Sigmoid colon (tissue), 7 donors: ENCODE data around the gene LUC7L3. TPM values are rescaled to one million over a fixed set of nuclear protein-coding genes. Genes with fewer than 3 reads are reported as not detected.

ENCODE experiments used
- DNase-seq: peaks from one replicate; pipeline ENCODE4 v3.0.0-alpha.2; 2019
- H3K27ac ChIP-seq, 4 donors: fragments of 200-600 bp; sonication (generic); one replicate each; pipeline ENCODE4 v1.5.1; 2016 to 2019; ENCODE audit warnings: mild to moderate bottlenecking in 1 of 4
- H3K27me3 ChIP-seq, 3 donors: fragments of 200-600 bp; sonication (generic); one replicate each; pipeline ENCODE4 v1.5.1; 2019; ENCODE audit warnings: mild to moderate bottlenecking in 1 of 3
- H3K36me3 ChIP-seq, 4 donors: fragments of 200-600 bp; sonication (generic); one replicate each; pipeline ENCODE4 v1.5.1; 2016 to 2019
- H3K4me1 ChIP-seq, 4 donors: fragments of 200-600 bp; sonication (generic); one replicate each; pipeline ENCODE4 v1.5.1; 2017 to 2019
- H3K4me3 ChIP-seq, 4 donors: fragments of 200-600 bp; sonication (generic); one replicate each; pipeline ENCODE4 v1.5.1; 2017 to 2019; ENCODE audit warnings: mild to moderate bottlenecking in 2 of 4, moderate library complexity in 1 of 4
- H3K9me3 ChIP-seq, 4 donors: fragments of 200-600 bp in 3 of 4; sonication (generic) in 3 of 4; one replicate each; pipeline versions ENCODE4 v1.5.1 to v1.6.1; 2013 to 2019
- EP300 ChIP-seq, 4 donors: sonication (generic); formaldehyde crosslinking; IDR thresholded peaks; one replicate each; pipeline ENCODE4 v1.6.1; 2017; ENCODE audit warnings: antibody characterized with exemption in 4 of 4
- POLR2A ChIP-seq, 2 donors: fragments of 450-650 bp; IDR thresholded peaks; one replicate each; pipeline ENCODE4 v1.6.1; 2016; ENCODE audit warnings: antibody characterized with exemption in 2 of 2, mild to moderate bottlenecking in 2 of 2, moderate library complexity in 2 of 2
- POLR2AphosphoS5 ChIP-seq, 4 donors: sonication (generic); formaldehyde crosslinking; IDR thresholded peaks; one replicate each; pipeline ENCODE4 v1.6.1; 2017; ENCODE audit warnings: antibody characterized with exemption in 4 of 4
- WGBS, 2 donors: extraction: QIAGEN DNeasy Blood & Tissue Kit; methylation state at CpG; one replicate each; pipeline ENCODE4 v1.1.7; 2013; 5-methylcytosine and 5-hydroxymethylcytosine counted together
- intact Hi-C: fragments of 100-400 bp; cut with DNase I; formaldehyde crosslinking; loops from one replicate; pipeline ENCODE4 v1.15.1; 2023
- polyA plus RNA-seq, 3 donors: library from polyadenylated mRNA; stranded (reverse); fragments of 200-250 nt; gene quantifications; one replicate each; pipeline ENCODE4 v1.2.3, GENCODE V29; 2013
- total RNA-seq, 4 donors: library from RNA; depleted of rRNA; stranded (reverse); fragments of >200 nt; gene quantifications; one replicate each; pipeline ENCODE4 v1.1.0, GENCODE V29; 2016
- TF ChIP-seq, protein P1 (sequence below), 4 experiments: fragments of 450-650 bp in 3 of 4; fragments of 200-600 bp in 1 of 4; IDR thresholded peaks; one replicate each; pipeline ENCODE4 v1.5.1; 2016 to 2019; ENCODE audit warnings: antibody characterized with exemption in 4 of 4, mild to moderate bottlenecking in 3 of 4, moderate library complexity in 2 of 4
- donor health status: healthy with polysubstance abuse.
- donor health status: Bipolar disorder and iron deficiency.
- donor health status: healthy.

LUC7L3 gene
- total and polyA plus RNA-seq, 7 donors: 43.2 to 188 (median 71.4) TPM

DNA sequence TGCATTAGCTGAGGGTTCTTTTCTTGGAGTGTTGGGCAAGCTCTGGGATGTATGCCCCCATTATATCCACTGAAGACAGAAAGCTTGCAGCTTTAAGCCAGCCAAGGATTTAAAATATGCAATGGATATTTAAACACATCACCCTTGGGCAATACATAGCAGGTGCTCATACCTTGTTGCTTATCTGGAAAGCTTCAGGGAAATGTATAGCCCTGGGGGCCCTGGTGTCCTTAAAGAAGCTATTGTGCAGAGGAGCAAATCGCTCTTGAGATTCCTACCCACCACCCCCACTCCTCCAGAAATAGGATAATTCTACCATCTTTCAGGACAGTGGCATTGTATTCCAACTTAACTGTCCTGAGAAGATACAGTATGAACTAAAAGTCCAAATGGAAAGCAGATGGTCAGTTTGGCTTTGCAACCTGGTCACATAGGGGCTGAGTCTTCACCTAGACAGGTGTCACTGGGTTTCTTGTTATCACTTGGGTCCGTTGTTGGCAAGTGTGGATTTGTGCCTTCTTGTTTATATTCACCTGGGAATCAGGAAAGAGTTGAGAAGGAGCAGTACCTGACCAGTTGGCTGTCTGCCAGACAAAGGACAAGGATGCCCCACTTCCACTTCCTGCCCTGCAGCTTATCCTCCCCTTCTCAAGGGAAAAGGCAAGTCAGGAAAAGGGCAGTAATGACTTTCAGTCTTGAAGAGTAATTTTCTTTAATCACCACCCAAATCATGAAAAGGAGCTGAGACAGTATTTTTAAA is 44.5 kb downstream of the LUC7L3 start:
- no peaks in the 10 kb centered on the region for H3K36me3 ChIP-seq
- 50 to 68% methylated on average over 2 of the region's 2 CpGs for WGBS, 2 donors
- peak overlapping the region in 2 of 4 donors; percentile 46 to 60 for H3K27ac ChIP-seq
- peaks cover 0 to 28% (median 24%) of the 10 kb centered on the region in 4 donors for H3K4me1 ChIP-seq
- DNase-seq: no peak
- intact Hi-C loops: no loop called here
- no peaks in the 10 kb centered on the region for H3K27me3 ChIP-seq
- TF ChIP-seq, protein P1, sequence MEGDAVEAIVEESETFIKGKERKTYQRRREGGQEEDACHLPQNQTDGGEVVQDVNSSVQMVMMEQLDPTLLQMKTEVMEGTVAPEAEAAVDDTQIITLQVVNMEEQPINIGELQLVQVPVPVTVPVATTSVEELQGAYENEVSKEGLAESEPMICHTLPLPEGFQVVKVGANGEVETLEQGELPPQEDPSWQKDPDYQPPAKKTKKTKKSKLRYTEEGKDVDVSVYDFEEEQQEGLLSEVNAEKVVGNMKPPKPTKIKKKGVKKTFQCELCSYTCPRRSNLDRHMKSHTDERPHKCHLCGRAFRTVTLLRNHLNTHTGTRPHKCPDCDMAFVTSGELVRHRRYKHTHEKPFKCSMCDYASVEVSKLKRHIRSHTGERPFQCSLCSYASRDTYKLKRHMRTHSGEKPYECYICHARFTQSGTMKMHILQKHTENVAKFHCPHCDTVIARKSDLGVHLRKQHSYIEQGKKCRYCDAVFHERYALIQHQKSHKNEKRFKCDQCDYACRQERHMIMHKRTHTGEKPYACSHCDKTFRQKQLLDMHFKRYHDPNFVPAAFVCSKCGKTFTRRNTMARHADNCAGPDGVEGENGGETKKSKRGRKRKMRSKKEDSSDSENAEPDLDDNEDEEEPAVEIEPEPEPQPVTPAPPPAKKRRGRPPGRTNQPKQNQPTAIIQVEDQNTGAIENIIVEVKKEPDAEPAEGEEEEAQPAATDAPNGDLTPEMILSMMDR (IDR thresholded peaks at IDR 0.05): no peak
- TF ChIP-seq POLR2AphosphoS5 (IDR thresholded peaks at IDR 0.05) (no peak), EP300 (IDR thresholded peaks at IDR 0.05) (no peak), POLR2A (IDR thresholded peaks at IDR 0.05) (no peak)
- H3K4me3 ChIP-seq: peak overlapping the region in 1 of 4 donors; percentile 44
- H3K9me3 ChIP-seq: no peaks in the 10 kb centered on the region

DNA sequence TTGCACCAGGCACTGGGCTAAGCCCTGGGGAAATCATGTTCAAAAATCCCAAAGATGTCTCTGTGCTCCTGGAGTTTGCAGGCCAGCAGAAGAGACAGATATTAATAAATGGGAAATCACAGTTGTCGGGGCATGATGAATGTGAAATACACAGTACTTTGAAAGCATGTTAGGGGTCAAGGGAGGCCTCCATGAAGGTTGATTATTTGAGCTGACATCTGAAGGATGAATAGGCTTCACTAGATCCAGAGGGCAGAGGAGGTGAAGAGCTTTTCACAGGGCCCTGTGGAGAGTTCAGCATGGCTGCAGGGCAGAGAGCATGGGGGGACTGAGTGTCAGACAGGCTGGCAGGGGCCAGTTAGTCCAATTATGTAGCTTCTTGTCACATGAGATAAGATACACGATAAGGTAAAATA is 45.3 kb downstream of the LUC7L3 start:
- WGBS, 2 donors: 53 to 74% methylated on average over 2 of the region's 2 CpGs
- TF ChIP-seq EP300 (IDR thresholded peaks at IDR 0.05) (no peak), POLR2AphosphoS5 (IDR thresholded peaks at IDR 0.05) (no peak), POLR2A (IDR thresholded peaks at IDR 0.05) (no peak)
- TF ChIP-seq, protein P1 (IDR thresholded peaks at IDR 0.05): no peak

DNA sequence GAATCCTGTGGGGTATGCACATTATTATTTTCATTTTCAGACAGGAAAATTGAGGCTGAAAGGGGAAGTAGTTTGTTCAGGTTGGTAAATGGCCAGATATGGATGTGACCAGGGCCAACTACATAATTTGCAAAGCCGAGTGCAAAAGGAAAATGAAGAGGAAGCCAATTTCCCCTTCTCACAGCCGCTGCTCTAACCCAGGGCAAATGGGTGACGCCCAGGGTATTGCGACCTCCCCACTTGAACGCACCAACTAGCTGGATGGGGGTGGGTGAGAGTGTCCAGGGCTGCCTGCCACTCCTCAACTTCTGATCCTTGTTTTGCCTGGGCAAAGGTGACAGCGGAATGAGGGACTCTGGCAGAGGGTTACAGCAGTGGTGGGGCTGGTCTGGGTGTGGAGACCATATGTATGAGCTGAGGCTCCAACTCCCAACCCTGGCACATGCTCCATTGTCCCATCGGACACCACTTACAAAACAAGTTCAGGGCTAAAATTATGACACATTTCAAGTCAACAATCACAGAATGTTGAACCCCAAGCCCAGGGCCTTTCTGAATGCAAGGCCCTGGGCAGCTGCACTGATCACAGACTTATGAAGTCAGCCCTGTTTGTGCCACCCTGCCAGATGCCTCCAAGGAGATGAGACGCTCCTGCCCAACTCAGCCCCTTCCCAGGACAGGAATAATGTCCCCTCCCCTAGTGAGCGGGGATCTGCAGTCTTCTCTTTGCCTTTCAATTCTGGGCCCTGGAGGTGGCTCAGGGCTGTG is 46.2 kb downstream of the LUC7L3 start:
- Histone ChIP-seq H3K9me3 (no peaks in the 10 kb centered on the region), H3K27me3 (no peaks in the 10 kb centered on the region), H3K36me3 (no peaks in the 10 kb centered on the region), H3K27ac (peak overlapping the region in 2 of 4 donors; percentile 20 to 31), H3K4me3 (no peak overlapping the region), H3K4me1 (peaks cover 0 to 28% (median 24%) of the 10 kb centered on the region in 4 donors)
- DNase-seq: no peak
- intact Hi-C loops: no loop called here
- WGBS, 2 donors: 19 to 40% methylated on average over 9 of the region's 9 CpGs
- TF ChIP-seq EP300 (IDR thresholded peaks at IDR 0.05) (no peak), POLR2AphosphoS5 (IDR thresholded peaks at IDR 0.05) (no peak), POLR2A (IDR thresholded peaks at IDR 0.05) (no peak)
- TF ChIP-seq, protein P1 (IDR thresholded peaks at IDR 0.05): no peak

More for the DNA sequence above, 45.3 kb downstream of the LUC7L3 start:
- Histone ChIP-seq H3K36me3 (no peaks in the 10 kb centered on the region), H3K9me3 (no peaks in the 10 kb centered on the region), H3K27ac (peak overlapping the region in 2 of 4 donors; percentile 46 to 60), H3K4me3 (no peak overlapping the region), H3K4me1 (peaks cover 0 to 28% (median 24%) of the 10 kb centered on the region in 4 donors), H3K27me3 (no peaks in the 10 kb centered on the region)
- DNase-seq: no peak
- intact Hi-C loops: no loop called here

DNA sequence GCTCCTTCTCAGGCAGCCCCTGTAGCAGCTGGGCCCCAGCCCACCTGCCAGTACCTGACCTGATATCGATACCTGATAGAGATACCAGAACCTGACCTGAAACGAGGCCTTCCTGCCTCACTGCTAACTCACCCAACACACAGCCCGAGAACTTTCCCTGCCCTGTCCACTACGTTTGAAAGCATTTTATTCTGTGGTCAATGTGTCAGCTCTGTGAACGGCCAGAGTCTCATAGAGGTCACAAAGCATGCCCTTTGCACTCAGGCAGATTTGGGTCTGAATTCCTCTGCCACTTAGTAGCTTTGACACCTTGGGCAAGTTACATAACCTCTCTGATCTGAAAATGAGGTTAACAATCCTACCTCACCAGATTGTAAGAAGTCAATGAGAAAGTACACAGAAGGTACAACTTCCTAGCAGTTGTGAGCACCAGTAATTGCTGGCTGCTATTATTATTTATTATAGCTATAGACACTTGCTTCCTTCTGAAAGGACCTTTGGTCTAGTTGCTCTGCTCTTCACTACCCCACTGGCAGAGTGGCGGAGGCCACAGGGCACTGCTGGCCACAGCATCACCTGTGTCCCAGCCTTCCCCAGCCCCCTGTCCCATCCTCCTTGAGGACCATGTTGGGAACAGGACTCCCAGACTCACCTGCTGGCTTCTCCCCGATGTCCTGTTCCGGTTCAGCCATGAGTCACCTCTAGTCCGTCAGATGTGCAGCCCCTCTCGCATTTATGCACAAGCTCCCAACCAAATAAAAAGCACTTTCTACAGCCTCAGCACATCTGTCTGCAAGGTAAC is 47.0 kb downstream of the LUC7L3 start:
- peak overlapping the region in 1 of 4 donors; percentile 31 for H3K27ac ChIP-seq
- no peak for DNase-seq
- no peaks in the 10 kb centered on the region for H3K9me3 ChIP-seq
- intact Hi-C loops: no loop called here
- no peak overlapping the region for H3K4me3 ChIP-seq
- H3K27me3 ChIP-seq: no peaks in the 10 kb centered on the region
- no peak for TF ChIP-seq EP300 (IDR thresholded peaks at IDR 0.05)
- no peak for TF ChIP-seq POLR2AphosphoS5 (IDR thresholded peaks at IDR 0.05)
- TF ChIP-seq, protein P1 (IDR thresholded peaks at IDR 0.05): no peak
- TF ChIP-seq POLR2A (IDR thresholded peaks at IDR 0.05): no peak
- H3K36me3 ChIP-seq: no peaks in the 10 kb centered on the region
- H3K4me1 ChIP-seq: peaks cover 0 to 28% (median 24%) of the 10 kb centered on the region in 4 donors
- WGBS, 2 donors: 34 to 71% methylated on average over 10 of the region's 10 CpGs
